Loucy (cell line): ENCODE results near the gene AGAP1.

Source experiments
- H2AFZ ChIP-seq: fragments of 200-600 bp; sonication (generic); 2 replicates; pipeline ENCODE4 v1.6.0; 2016; ENCODE audit warnings: antibody characterized with exemption, mild to moderate bottlenecking, low read length, moderate library complexity
- H3F3A ChIP-seq: fragments of 200-600 bp; 2 replicates; pipeline ENCODE4 v1.6.0; 2016; ENCODE audit warnings: antibody characterized with exemption, low read depth, mild to moderate bottlenecking
- H3K27me3 ChIP-seq: fragments of 200-600 bp; sonication (generic); 2 replicates; pipeline ENCODE4 v1.6.1; 2014; ENCODE audit warnings: low read length, mild to moderate bottlenecking; ENCODE audit not compliant: insufficient read depth, poor library complexity, severe bottlenecking
- H3K36me3 ChIP-seq: fragments of 200-600 bp; sonication (generic); 2 replicates; pipeline ENCODE4 v1.6.1; 2016; ENCODE audit warnings: low read length; ENCODE audit not compliant: insufficient read depth
- H3K4me1 ChIP-seq: fragments of 200-600 bp; sonication (generic); 2 replicates; pipeline ENCODE4 v1.5.1; 2014; ENCODE audit warnings: low read length, mild to moderate bottlenecking; ENCODE audit not compliant: insufficient read depth, poor library complexity, severe bottlenecking
- H3K4me2 ChIP-seq: fragments of 200-600 bp; sonication (generic); 2 replicates; pipeline ENCODE4 v1.6.0; 2014; ENCODE audit warnings: antibody characterized with exemption, low read length, low read depth, mild to moderate bottlenecking; ENCODE audit not compliant: poor library complexity, severe bottlenecking
- H3K4me3 ChIP-seq: fragments of 200-600 bp; sonication (generic); 2 replicates; pipeline ENCODE4 v1.5.1; 2014; ENCODE audit warnings: low read length, mild to moderate bottlenecking, mixed read lengths; ENCODE audit not compliant: poor library complexity, severe bottlenecking
- H3K79me2 ChIP-seq: fragments of 200-600 bp; sonication (generic); 2 replicates; pipeline ENCODE4 v1.6.1; 2014; ENCODE audit warnings: low read length; ENCODE audit not compliant: insufficient read depth
- H3K9ac ChIP-seq: fragments of 200-600 bp; sonication (generic); 2 replicates; pipeline ENCODE4 v1.6.0; 2014; ENCODE audit warnings: mild to moderate bottlenecking, low read depth, low read length, moderate library complexity; ENCODE audit not compliant: poor library complexity, severe bottlenecking
- H3K9me2 ChIP-seq: fragments of 200-600 bp; sonication (generic); replicated peaks from 2 replicates; pipeline ENCODE4 v1.6.1; 2016; ENCODE audit warnings: low read depth, low read length, mixed read lengths
- H3K9me3 ChIP-seq: fragments of 200-600 bp; sonication (generic); 2 replicates; pipeline ENCODE4 v1.6.1; 2014; ENCODE audit warnings: mild to moderate bottlenecking, antibody characterized with exemption, low read length, low read depth; ENCODE audit not compliant: insufficient read depth
- H4K20me1 ChIP-seq: fragments of 200-600 bp; sonication (generic); 2 replicates; pipeline ENCODE4 v1.6.0; 2014; ENCODE audit warnings: antibody characterized with exemption, low read length, mild to moderate bottlenecking; ENCODE audit not compliant: insufficient read depth, poor library complexity, severe bottlenecking
- EZH2phosphoT487 ChIP-seq: fragments of 200-600 bp; IDR thresholded peaks from 2 replicates; pipeline ENCODE4 v1.6.1; 2018; ENCODE audit warnings: antibody characterized with exemption, mild to moderate bottlenecking, moderate library complexity, borderline replicate concordance
- TF ChIP-seq, protein P1 (sequence below): fragments of 200-600 bp; sonication (generic); conservative IDR thresholded peaks from 2 replicates; pipeline ENCODE4 v1.5.1; 2014; ENCODE audit warnings: mild to moderate bottlenecking, antibody characterized with exemption, low read length

AGAP1 gene

DNA sequence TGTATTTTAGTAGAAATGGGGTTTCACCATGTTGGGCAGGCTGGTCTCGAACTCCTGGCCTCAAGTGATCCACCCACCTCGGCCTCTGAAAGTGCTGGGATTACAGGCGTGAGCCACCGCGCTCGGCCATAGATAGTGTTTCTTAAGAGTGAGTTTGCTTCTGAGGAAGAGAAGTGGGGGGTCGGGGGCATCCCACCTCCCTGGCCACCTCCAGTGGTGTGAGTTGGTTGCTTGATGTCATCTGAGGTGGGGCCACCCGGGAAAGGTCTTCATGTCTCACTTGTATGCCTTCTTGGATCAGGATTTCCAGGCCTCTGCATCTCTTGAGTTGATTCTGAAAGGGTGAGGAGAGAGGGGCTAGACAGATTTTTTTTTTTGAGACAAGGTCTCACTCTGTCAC lies 57.1 kb downstream of the AGAP1 start:
- H3K4me3 ChIP-seq, result no peak overlapping the region
- H3K36me3 ChIP-seq, result no peaks in the 10 kb centered on the region
- no peak overlapping the region for H3K9ac ChIP-seq
- H3K9me3 ChIP-seq, result no peaks in the 10 kb centered on the region
- no peaks in the 10 kb centered on the region for H3K4me1 ChIP-seq
- H2AFZ ChIP-seq, result no peak overlapping the region
- H4K20me1 ChIP-seq, result no peaks in the 10 kb centered on the region
- H3K27me3 ChIP-seq, result no peaks in the 10 kb centered on the region
- TF ChIP-seq, protein P1, sequence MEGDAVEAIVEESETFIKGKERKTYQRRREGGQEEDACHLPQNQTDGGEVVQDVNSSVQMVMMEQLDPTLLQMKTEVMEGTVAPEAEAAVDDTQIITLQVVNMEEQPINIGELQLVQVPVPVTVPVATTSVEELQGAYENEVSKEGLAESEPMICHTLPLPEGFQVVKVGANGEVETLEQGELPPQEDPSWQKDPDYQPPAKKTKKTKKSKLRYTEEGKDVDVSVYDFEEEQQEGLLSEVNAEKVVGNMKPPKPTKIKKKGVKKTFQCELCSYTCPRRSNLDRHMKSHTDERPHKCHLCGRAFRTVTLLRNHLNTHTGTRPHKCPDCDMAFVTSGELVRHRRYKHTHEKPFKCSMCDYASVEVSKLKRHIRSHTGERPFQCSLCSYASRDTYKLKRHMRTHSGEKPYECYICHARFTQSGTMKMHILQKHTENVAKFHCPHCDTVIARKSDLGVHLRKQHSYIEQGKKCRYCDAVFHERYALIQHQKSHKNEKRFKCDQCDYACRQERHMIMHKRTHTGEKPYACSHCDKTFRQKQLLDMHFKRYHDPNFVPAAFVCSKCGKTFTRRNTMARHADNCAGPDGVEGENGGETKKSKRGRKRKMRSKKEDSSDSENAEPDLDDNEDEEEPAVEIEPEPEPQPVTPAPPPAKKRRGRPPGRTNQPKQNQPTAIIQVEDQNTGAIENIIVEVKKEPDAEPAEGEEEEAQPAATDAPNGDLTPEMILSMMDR, result no peak
- no peak for TF ChIP-seq EZH2phosphoT487
- H3K79me2 ChIP-seq, result no peaks in the 10 kb centered on the region
- no peak overlapping the region for H3K4me2 ChIP-seq
- no peaks in the 10 kb centered on the region for H3K9me2 ChIP-seq
- no peaks in the 10 kb centered on the region for H3F3A ChIP-seq

DNA sequence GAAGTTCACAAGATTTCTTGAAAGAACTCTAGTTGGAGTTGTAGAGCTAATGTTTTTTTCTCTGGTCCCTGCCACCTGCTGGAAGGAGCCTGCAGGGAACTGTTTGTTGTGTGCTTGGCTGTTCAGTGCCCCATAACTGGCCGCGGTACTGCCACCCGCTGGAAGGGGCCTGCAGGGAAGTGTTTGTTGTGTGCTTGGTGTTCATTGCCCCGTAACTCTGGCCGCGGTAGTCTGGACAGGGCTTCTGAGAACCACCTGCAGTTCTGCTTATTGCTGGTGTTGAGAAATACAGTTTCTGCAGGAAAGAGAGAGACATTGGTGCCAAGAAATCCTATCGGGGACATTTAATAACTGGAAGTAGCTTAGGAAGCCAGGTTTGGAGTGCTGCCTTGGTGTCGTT lies 58.1 kb downstream of the AGAP1 start:
- Histone ChIP-seq H3K79me2 (no peaks in the 10 kb centered on the region), H3K4me2 (no peak overlapping the region), H2AFZ (peak overlapping the region; percentile 63; the same call in 1 of the 2 replicates), H3K27me3 (no peaks in the 10 kb centered on the region), H3K9me3 (no peaks in the 10 kb centered on the region), H3K4me3 (no peak overlapping the region), H3K9ac (no peak overlapping the region), H3F3A (no peaks in the 10 kb centered on the region), H3K36me3 (no peaks in the 10 kb centered on the region), H4K20me1 (no peaks in the 10 kb centered on the region), H3K4me1 (no peaks in the 10 kb centered on the region), H3K9me2 (no peaks in the 10 kb centered on the region)
- no peak for TF ChIP-seq EZH2phosphoT487
- TF ChIP-seq, protein P1, result peak; percentile 62

DNA sequence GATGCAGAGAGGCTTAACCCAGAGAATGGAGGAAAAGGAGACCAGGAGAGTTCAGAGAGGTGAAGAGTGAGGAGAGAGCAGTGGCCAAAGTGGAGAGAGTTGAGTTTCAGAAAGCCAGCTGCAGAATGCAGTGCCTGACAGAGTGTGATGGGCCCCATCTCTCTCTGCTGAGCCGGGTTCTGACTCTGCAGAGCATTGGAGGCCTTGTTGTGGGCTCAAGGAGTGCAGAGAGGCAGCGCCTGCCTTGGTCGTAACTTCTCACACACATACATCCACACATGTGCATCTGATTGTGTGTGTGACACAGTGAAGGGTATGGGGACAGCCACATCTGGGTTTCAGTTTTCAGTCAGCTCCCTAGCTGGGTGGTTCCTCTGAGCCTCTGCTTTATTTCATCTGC lies 58.8 kb downstream of the AGAP1 start:
- no peaks in the 10 kb centered on the region for H3K79me2 ChIP-seq

More for the DNA sequence above, 58.8 kb downstream of the AGAP1 start:
- Histone ChIP-seq H3K9me2 (no peaks in the 10 kb centered on the region), H4K20me1 (no peaks in the 10 kb centered on the region), H3K4me3 (no peak overlapping the region), H3K4me1 (no peaks in the 10 kb centered on the region), H3K9ac (no peak overlapping the region), H3F3A (no peaks in the 10 kb centered on the region), H3K4me2 (no peak overlapping the region), H3K27me3 (no peaks in the 10 kb centered on the region), H3K36me3 (no peaks in the 10 kb centered on the region), H3K9me3 (no peaks in the 10 kb centered on the region), H2AFZ (no peak overlapping the region)
- TF ChIP-seq, protein P1, result no peak
- no peak for TF ChIP-seq EZH2phosphoT487
